A549 (cell line): ENCODE results near the gene EPS8L2.

Source experiments
- CEBPB ChIP-seq, 2 experiments: fragments of >200 bp in 1 of 2; sonication (Bioruptor Twin) in 1 of 2; formaldehyde crosslinking in 1 of 2; IDR thresholded peaks; 2 replicates each; pipeline ENCODE4 v1.6.1; 2012 to 2016
- GATA3 ChIP-seq: IDR thresholded peaks from 2 replicates; pipeline ENCODE4 v1.6.1; 2012; ENCODE audit warnings: borderline replicate concordance
- POLR2A ChIP-seq: IDR thresholded peaks from 2 replicates; pipeline ENCODE4 v1.6.1; 2012; ENCODE audit warnings: mild to moderate bottlenecking, low read length
- RAD21 ChIP-seq, 2 experiments: fragments of >200 bp in 1 of 2; sonication (Bioruptor Twin) in 1 of 2; formaldehyde crosslinking in 1 of 2; IDR thresholded peaks in 1 of 2; conservative IDR thresholded peaks in 1 of 2; 2 replicates in 1 of 2; 3 replicates in 1 of 2; pipeline ENCODE4 v1.6.1; 2012 to 2018; ENCODE audit warnings: inconsistent platforms in 1 of 2
- RARB ChIP-seq: fragments of 250-450 bp; sonication (Bioruptor Pico); IDR thresholded peaks from 2 replicates; pipeline ENCODE4 v1.8.0; 2021; ENCODE audit warnings: mild to moderate bottlenecking, moderate library complexity
- RFX5 ChIP-seq: fragments of 450-650 bp; IDR thresholded peaks from 2 replicates; pipeline ENCODE4 v1.7.1; 2014; ENCODE audit warnings: antibody characterized with exemption, mild to moderate bottlenecking, moderate library complexity
- TP53 ChIP-seq: fragments of 250-450 bp; sonication (Bioruptor Pico); IDR thresholded peaks from 2 replicates; pipeline ENCODE4 v1.5.0; 2021; ENCODE audit warnings: mild to moderate bottlenecking, moderate library complexity
- TF ChIP-seq, protein P1 (sequence below): fragments of >200 bp; sonication (Bioruptor Twin); formaldehyde crosslinking; IDR thresholded peaks from 3 replicates; pipeline ENCODE4 v1.5.1; 2016
- TF ChIP-seq, protein P2 (sequence below): IDR thresholded peaks from 2 replicates; pipeline ENCODE4 v1.6.1; 2012

DNA sequence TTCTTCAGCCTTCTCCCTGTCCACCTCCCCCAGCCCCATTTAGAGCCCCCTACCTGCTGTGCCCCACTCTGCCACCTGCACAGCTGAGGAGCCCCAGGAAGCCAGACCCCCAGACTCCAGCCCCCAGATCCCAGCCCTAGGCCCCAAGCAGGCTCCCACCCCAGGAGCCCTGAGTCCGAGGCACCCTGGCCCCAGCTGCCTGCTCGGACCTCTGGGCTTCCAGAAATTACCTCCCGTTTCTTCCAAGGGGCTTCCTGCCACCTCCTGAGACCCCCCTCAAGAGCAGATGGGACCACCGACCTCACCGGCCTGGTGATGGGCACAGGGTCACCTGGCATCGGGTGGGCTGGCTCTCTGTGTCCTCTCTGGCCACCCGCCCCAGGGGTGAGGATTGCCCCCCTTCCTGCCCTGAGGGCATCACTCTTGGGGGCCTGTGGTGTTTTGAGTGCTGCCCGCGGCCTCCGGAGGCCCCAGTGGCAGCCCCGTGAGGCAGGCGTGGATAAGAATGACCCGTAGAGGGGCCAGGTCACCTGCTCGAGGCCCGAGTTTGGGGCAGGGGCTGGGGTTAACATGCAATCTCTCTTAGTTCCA lies 23.0 kb downstream of the EPS8L2 start:
- TF ChIP-seq, protein P1, sequence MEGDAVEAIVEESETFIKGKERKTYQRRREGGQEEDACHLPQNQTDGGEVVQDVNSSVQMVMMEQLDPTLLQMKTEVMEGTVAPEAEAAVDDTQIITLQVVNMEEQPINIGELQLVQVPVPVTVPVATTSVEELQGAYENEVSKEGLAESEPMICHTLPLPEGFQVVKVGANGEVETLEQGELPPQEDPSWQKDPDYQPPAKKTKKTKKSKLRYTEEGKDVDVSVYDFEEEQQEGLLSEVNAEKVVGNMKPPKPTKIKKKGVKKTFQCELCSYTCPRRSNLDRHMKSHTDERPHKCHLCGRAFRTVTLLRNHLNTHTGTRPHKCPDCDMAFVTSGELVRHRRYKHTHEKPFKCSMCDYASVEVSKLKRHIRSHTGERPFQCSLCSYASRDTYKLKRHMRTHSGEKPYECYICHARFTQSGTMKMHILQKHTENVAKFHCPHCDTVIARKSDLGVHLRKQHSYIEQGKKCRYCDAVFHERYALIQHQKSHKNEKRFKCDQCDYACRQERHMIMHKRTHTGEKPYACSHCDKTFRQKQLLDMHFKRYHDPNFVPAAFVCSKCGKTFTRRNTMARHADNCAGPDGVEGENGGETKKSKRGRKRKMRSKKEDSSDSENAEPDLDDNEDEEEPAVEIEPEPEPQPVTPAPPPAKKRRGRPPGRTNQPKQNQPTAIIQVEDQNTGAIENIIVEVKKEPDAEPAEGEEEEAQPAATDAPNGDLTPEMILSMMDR, result no peak
- TF ChIP-seq TP53 (CRISPR knock-in tag), result no peak
- no peak for TF ChIP-seq RAD21 (conservative IDR thresholded peaks at IDR 0.05 in 1 of 2, IDR thresholded peaks at IDR 0.05 in 1 of 2)
- TF ChIP-seq CEBPB (IDR thresholded peaks at IDR 0.05), result no peak
- no peak for TF ChIP-seq POLR2A
- no peak for TF ChIP-seq RARB (CRISPR knock-in tag)
- no peak for TF ChIP-seq RFX5
- TF ChIP-seq GATA3, result no peak
- TF ChIP-seq, protein P2, sequence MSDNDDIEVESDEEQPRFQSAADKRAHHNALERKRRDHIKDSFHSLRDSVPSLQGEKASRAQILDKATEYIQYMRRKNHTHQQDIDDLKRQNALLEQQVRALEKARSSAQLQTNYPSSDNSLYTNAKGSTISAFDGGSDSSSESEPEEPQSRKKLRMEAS, result no peak
